ENCODE measurements around the gene ACSL4.

DNA sequence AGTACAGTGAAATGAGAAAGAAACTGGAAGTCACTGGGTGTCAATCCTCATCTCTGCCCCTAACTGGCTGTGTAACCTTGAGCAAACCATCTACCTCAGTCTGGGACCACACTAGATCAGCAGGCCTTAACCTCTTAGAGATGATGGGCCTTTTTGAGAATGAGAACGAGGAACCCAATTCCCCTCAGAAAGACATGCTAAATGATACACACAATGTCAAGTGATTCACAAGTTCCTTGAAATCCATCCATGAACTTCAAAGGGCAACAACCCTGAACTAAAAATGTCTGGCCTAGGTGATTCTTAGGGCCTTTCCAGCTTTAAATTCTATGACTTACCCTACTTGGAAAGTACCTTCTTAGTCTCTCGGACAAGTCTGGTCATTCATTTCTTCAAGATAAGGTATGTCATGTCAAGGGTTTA is 47.4 kb downstream of the ACSL4 start:
- TF ChIP-seq POLR2AphosphoS5 (IDR thresholded peaks at IDR 0.05; ENCODE audit: low read depth, low read length) = no peak
- TF ChIP-seq, protein P1, sequence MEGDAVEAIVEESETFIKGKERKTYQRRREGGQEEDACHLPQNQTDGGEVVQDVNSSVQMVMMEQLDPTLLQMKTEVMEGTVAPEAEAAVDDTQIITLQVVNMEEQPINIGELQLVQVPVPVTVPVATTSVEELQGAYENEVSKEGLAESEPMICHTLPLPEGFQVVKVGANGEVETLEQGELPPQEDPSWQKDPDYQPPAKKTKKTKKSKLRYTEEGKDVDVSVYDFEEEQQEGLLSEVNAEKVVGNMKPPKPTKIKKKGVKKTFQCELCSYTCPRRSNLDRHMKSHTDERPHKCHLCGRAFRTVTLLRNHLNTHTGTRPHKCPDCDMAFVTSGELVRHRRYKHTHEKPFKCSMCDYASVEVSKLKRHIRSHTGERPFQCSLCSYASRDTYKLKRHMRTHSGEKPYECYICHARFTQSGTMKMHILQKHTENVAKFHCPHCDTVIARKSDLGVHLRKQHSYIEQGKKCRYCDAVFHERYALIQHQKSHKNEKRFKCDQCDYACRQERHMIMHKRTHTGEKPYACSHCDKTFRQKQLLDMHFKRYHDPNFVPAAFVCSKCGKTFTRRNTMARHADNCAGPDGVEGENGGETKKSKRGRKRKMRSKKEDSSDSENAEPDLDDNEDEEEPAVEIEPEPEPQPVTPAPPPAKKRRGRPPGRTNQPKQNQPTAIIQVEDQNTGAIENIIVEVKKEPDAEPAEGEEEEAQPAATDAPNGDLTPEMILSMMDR (IDR thresholded peaks at IDR 0.05) = no peak

Measured in Panc1 (cell line).